ENCODE measurements around the gene TIMELESS. TPM values are rescaled to one million over a fixed set of nuclear protein-coding genes. Genes with fewer than 3 reads are reported as not detected.

TIMELESS gene
- total and polyA plus RNA-seq, 2 experiments from 2014 or later = 7.9 to 12.4 TPM

GRCh38 chr12:56474389-56474788, 25.2 kb upstream of the TIMELESS start:
- Histone ChIP-seq H3K4me3 (no peak overlapping the region), H4K20me1 (ENCODE audit: insufficient read depth, poor library complexity, severe bottlenecking) (no peaks in the 10 kb centered on the region), H3K9me3 (ENCODE audit: low read depth) (no peaks in the 10 kb centered on the region), H2AFZ (no peak overlapping the region), H3K4me1 (ENCODE audit: insufficient read depth) (no peaks in the 10 kb centered on the region), H3K79me2 (peaks cover 15% of the 10 kb centered on the region), H3K9me2 (replicated peaks; ENCODE audit: insufficient read depth) (no peaks in the 10 kb centered on the region), H3K4me2 (no peak overlapping the region), H3K27me3 (no peaks in the 10 kb centered on the region), H3K27ac (no peak overlapping the region), H3K36me3 (replicated peaks; ENCODE audit: insufficient read depth, low read depth) (no peaks in the 10 kb centered on the region)
- no peak for DNase-seq (ENCODE audit: low spot score)
- WGBS (ENCODE audit: low lambda C conversion rate, missing lambda C conversion rate) = 93% methylated on average over 9 of the region's 9 CpGs
- no peak for TF ChIP-seq CTCF (IDR thresholded peaks at IDR 0.05; ENCODE audit: poor library complexity)
- TF ChIP-seq EZH2 (IDR thresholded peaks at IDR 0.05; ENCODE audit: borderline replicate concordance) = no peak
- TF ChIP-seq EZH2phosphoT487 (IDR thresholded peaks at IDR 0.05; ENCODE audit: low read depth, severe bottlenecking, unreplicated experiment) = no peak

GRCh38 chr12:56469007-56469930, 20.0 kb upstream of the TIMELESS start:
- H4K20me1 ChIP-seq (ENCODE audit: insufficient read depth, poor library complexity, severe bottlenecking) = no peaks in the 10 kb centered on the region
- no peaks in the 10 kb centered on the region for H3K9me3 ChIP-seq (ENCODE audit: low read depth)
- H3K79me2 ChIP-seq = peaks cover 24% of the 10 kb centered on the region
- no peak for TF ChIP-seq EZH2 (IDR thresholded peaks at IDR 0.05; ENCODE audit: borderline replicate concordance)
- H3K27ac ChIP-seq = peak overlapping the region; percentile 88
- peak overlapping the region; percentile 92 for H2AFZ ChIP-seq
- H3K36me3 ChIP-seq (replicated peaks; ENCODE audit: insufficient read depth, low read depth) = no peaks in the 10 kb centered on the region
- peak overlapping the region; percentile 80 for H3K4me2 ChIP-seq
- no peaks in the 10 kb centered on the region for H3K9me2 ChIP-seq (replicated peaks; ENCODE audit: insufficient read depth)
- no peak for DNase-seq (ENCODE audit: low spot score)
- peaks cover 4% of the 10 kb centered on the region for H3K4me1 ChIP-seq (ENCODE audit: insufficient read depth)
- no peaks in the 10 kb centered on the region for H3K27me3 ChIP-seq
- WGBS (ENCODE audit: low lambda C conversion rate, missing lambda C conversion rate) = 60% methylated on average over 19 of the region's 19 CpGs
- H3K4me3 ChIP-seq = peak overlapping the region; percentile 80

- 2% methylated on average over 43 of the region's 43 CpGs for WGBS (ENCODE audit: low lambda C conversion rate, missing lambda C conversion rate)
- peak; percentile 97 for DNase-seq (ENCODE audit: low spot score)
- Histone ChIP-seq H3K4me2 (peak within 1 kb of the TSS; percentile 80), H3K4me1 (ENCODE audit: insufficient read depth) (peaks cover 7% of the 10 kb centered on the region), H3K79me2 (peaks cover 24% of the 10 kb centered on the region), H3K27me3 (no peaks in the 10 kb centered on the region), H2AFZ (peak within 1 kb of the TSS; percentile 92), H3K9me2 (replicated peaks; ENCODE audit: insufficient read depth) (no peaks in the 10 kb centered on the region), H3K9me3 (ENCODE audit: low read depth) (no peaks in the 10 kb centered on the region), H3K27ac (peak within 1 kb of the TSS; percentile 88), H3K36me3 (replicated peaks; ENCODE audit: insufficient read depth, low read depth) (no peaks in the 10 kb centered on the region), H3K4me3 (peak within 1 kb of the TSS; percentile 80), H4K20me1 (ENCODE audit: insufficient read depth, poor library complexity, severe bottlenecking) (no peaks in the 10 kb centered on the region)
- TF ChIP-seq CTCF (IDR thresholded peaks at IDR 0.05; ENCODE audit: poor library complexity) (peak; percentile 39), EZH2 (IDR thresholded peaks at IDR 0.05; ENCODE audit: borderline replicate concordance) (no peak)
Measured at GRCh38 chr12:56468216-56469006, 19.2 kb upstream of the TIMELESS start, which contains the start of gene SPRYD4. Gene SPRYD4, plus strand, starts transcription at chr12:56468578. Its CDS starts 14 bp downstream, at chr12:56468592.

GRCh38 chr12:56462565-56462964, 13.3 kb upstream of the TIMELESS start:
- Histone ChIP-seq H2AFZ (no peak overlapping the region), H3K4me3 (no peak overlapping the region), H3K27ac (no peak overlapping the region), H3K9me2 (replicated peaks; ENCODE audit: insufficient read depth) (no peaks in the 10 kb centered on the region), H3K9me3 (ENCODE audit: low read depth) (no peaks in the 10 kb centered on the region), H4K20me1 (ENCODE audit: insufficient read depth, poor library complexity, severe bottlenecking) (no peaks in the 10 kb centered on the region), H3K4me2 (no peak overlapping the region), H3K27me3 (no peaks in the 10 kb centered on the region), H3K36me3 (replicated peaks; ENCODE audit: insufficient read depth, low read depth) (no peaks in the 10 kb centered on the region), H3K4me1 (ENCODE audit: insufficient read depth) (peaks cover 3% of the 10 kb centered on the region), H3K79me2 (no peaks in the 10 kb centered on the region)
- TF ChIP-seq CTCF (IDR thresholded peaks at IDR 0.05; ENCODE audit: poor library complexity) (no peak), EZH2 (IDR thresholded peaks at IDR 0.05; ENCODE audit: borderline replicate concordance) (no peak), EZH2phosphoT487 (IDR thresholded peaks at IDR 0.05; ENCODE audit: low read depth, severe bottlenecking, unreplicated experiment) (no peak)
- no peak for DNase-seq (ENCODE audit: low spot score)

Measured in hepatocyte (in vitro differentiated cells).